Trophoblast cell (in vitro differentiated cells and primary cell): ENCODE data around the gene PRKAR1B.

ENCODE experiments used
- DNase-seq, 2 donors: peaks; one replicate each; pipeline ENCODE4 v3.0.0-alpha.2; 2016
- H2AFZ ChIP-seq: 2 replicates; pipeline ENCODE4 v1.6.1; 2013; ENCODE audit warnings: low read length, moderate library complexity, mild to moderate bottlenecking; ENCODE audit not compliant: insufficient read depth, poor library complexity
- H2AK5ac ChIP-seq: 2 replicates; pipeline ENCODE4 v1.6.1; 2013; ENCODE audit warnings: mild to moderate bottlenecking, low read length
- H2BK120ac ChIP-seq: 2 replicates; pipeline ENCODE4 v1.6.1; 2013; ENCODE audit warnings: low read length, mild to moderate bottlenecking, moderate library complexity; ENCODE audit not compliant: insufficient read depth, poor library complexity
- H2BK12ac ChIP-seq: 2 replicates; pipeline ENCODE4 v1.6.1; 2013; ENCODE audit warnings: mild to moderate bottlenecking, low read length, moderate library complexity
- H2BK5ac ChIP-seq: 2 replicates; pipeline ENCODE4 v1.6.1; 2013; ENCODE audit warnings: low read length, low read depth, moderate library complexity, mild to moderate bottlenecking; ENCODE audit not compliant: poor library complexity
- H3K14ac ChIP-seq: 2 replicates; pipeline ENCODE4 v1.6.1; 2013; ENCODE audit warnings: mild to moderate bottlenecking, low read length
- H3K18ac ChIP-seq: 2 replicates; pipeline ENCODE4 v1.6.1; 2013; ENCODE audit warnings: mild to moderate bottlenecking, low read length
- H3K23ac ChIP-seq: 2 replicates; pipeline ENCODE4 v1.6.1; 2013; ENCODE audit warnings: low read length
- H3K27ac ChIP-seq: 2 replicates; pipeline ENCODE4 v1.5.1; 2013; ENCODE audit warnings: low read depth, mild to moderate bottlenecking, inconsistent platforms, low read length, moderate library complexity
- H3K27me3 ChIP-seq: 2 replicates; pipeline ENCODE4 v1.6.1; 2013; ENCODE audit warnings: inconsistent platforms, mild to moderate bottlenecking, low read length, moderate library complexity; ENCODE audit not compliant: insufficient read depth
- H3K36me3 ChIP-seq, 2 experiments: 1 replicate in 1 of 2; 2 replicates in 1 of 2; pipeline ENCODE4 v1.6.1; 2013; ENCODE audit warnings: low read length in 2 of 2, mild to moderate bottlenecking in 2 of 2, moderate library complexity in 1 of 2; ENCODE audit not compliant: insufficient read depth in 2 of 2, control insufficient read depth in 1 of 2
- H3K4ac ChIP-seq: 2 replicates; pipeline ENCODE4 v1.6.1; 2013; ENCODE audit warnings: low read depth, mild to moderate bottlenecking, low read length, moderate library complexity
- H3K4me1 ChIP-seq, 2 experiments: 1 replicate in 1 of 2; 2 replicates in 1 of 2; pipeline ENCODE4 v1.6.1; 2013; ENCODE audit warnings: low read length in 2 of 2, mild to moderate bottlenecking in 2 of 2, moderate library complexity in 1 of 2; ENCODE audit not compliant: insufficient read depth in 2 of 2, control insufficient read depth in 1 of 2
- H3K4me2 ChIP-seq: 2 replicates; pipeline ENCODE4 v1.6.1; 2013; ENCODE audit warnings: inconsistent platforms, mild to moderate bottlenecking, low read length, moderate library complexity
- H3K4me3 ChIP-seq: 2 replicates; pipeline ENCODE4 v1.5.1; 2013; ENCODE audit warnings: mild to moderate bottlenecking, low read depth, low read length, inconsistent platforms
- H3K79me1 ChIP-seq: one replicate; pipeline ENCODE4 v1.6.1; 2013; ENCODE audit warnings: low read length
- H3K79me2 ChIP-seq: 2 replicates; pipeline ENCODE4 v1.6.1; 2013; ENCODE audit warnings: low read length, mild to moderate bottlenecking; ENCODE audit not compliant: control insufficient read depth, insufficient read depth, poor library complexity
- H3K9ac ChIP-seq: 2 replicates; pipeline ENCODE4 v1.6.1; 2013; ENCODE audit warnings: mild to moderate bottlenecking, low read length
- H3K9me3 ChIP-seq: 2 replicates; pipeline ENCODE4 v1.6.1; 2013; ENCODE audit warnings: low read depth, mild to moderate bottlenecking, control low read depth, inconsistent platforms, low read length; ENCODE audit not compliant: insufficient read depth
- H4K12ac ChIP-seq: 2 replicates; pipeline ENCODE4 v1.6.1; 2013; ENCODE audit warnings: low read depth, mild to moderate bottlenecking, low read length, moderate library complexity
- H4K8ac ChIP-seq: 2 replicates; pipeline ENCODE4 v1.6.1; 2013; ENCODE audit warnings: low read depth, mild to moderate bottlenecking, low read length, moderate library complexity
- H4K91ac ChIP-seq: one replicate; pipeline ENCODE4 v1.6.1; 2013; ENCODE audit warnings: low read depth, mild to moderate bottlenecking, low read length, moderate library complexity
- WGBS: extraction: QIAGEN DNeasy Blood & Tissue Kit; methylation state at CpG from one replicate; pipeline ENCODE4 v1.1.7; 2013; ENCODE audit warnings: missing lambda C conversion rate; ENCODE audit not compliant: insufficient read length, insufficient coverage; ENCODE audit errors: extremely low coverage; 5-methylcytosine and 5-hydroxymethylcytosine counted together

PRKAR1B gene

DNA sequence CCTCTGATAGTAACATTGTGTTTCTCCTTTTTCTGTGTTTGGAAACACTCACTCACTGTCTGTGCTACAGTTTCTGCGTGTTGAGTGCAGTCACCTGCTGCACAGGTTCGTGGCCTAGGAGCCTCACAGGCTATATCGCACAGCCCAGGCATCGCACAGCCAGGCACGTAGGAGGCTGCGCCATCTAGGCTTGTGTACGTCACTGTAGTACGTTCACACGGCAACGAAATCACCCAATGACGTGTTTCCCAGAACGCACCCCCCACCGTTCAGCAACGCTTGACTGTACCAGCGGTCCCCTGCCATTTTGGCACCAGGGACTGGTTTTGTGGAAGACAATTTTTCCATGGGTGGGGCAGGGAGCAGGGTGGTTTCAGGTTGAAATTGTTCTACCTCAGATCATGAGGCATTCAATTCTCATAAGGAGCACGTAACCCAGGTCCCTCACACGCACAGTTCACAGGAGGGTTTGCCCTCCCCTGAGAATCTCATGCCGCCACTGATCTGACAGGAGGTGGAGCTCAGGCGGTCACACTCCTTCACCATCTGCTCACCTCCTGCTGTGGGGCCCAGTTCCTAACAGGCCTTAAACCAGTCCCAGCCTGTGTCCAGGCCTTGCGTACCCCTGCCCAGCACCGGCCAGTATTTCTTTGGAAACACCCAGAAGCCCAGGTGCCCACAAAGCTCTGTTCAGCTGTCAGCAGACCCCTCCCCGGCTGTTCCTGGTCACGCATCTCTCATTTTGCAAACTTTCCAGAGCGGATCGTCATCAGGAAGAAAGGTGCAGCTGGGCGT, 23.2 kb upstream of the PRKAR1B start:
- Histone ChIP-seq H3K4me3 (no peak overlapping the region), H2BK5ac (no peak overlapping the region), H4K8ac (no peak overlapping the region), H3K36me3 (peaks cover 22 to 28% of the 10 kb centered on the region in 2 experiments), H2AFZ (no peak overlapping the region), H3K4me2 (no peak overlapping the region), H3K79me1 (no peaks in the 10 kb centered on the region), H3K79me2 (no peaks in the 10 kb centered on the region), H3K9me3 (peaks cover 2% of the 10 kb centered on the region), H3K27ac (no peak overlapping the region), H2BK120ac (no peak overlapping the region), H3K4me1 (no peaks in the 10 kb centered on the region), H3K27me3 (no peaks in the 10 kb centered on the region), H4K91ac (no peak overlapping the region), H4K12ac (no peak overlapping the region), H3K23ac (no peak overlapping the region), H3K18ac (no peak overlapping the region), H3K9ac (no peak overlapping the region), H2BK12ac (no peak overlapping the region), H2AK5ac (no peak overlapping the region), H3K4ac (no peak overlapping the region), H3K14ac (no peak overlapping the region)
- WGBS, result no CpG with 5 or more reads among the region's 26 CpGs
- DNase-seq, result no peak

GRCh38 chr7:749140-749551, 22.1 kb upstream of the PRKAR1B start:
- Histone ChIP-seq H2BK12ac (no peak overlapping the region), H2BK120ac (no peak overlapping the region), H3K18ac (no peak overlapping the region), H3K27me3 (no peaks in the 10 kb centered on the region), H3K79me1 (no peaks in the 10 kb centered on the region), H3K4me2 (no peak overlapping the region), H3K4me1 (no peaks in the 10 kb centered on the region), H3K79me2 (no peaks in the 10 kb centered on the region), H4K12ac (no peak overlapping the region), H3K36me3 (peaks cover 12 to 22% of the 10 kb centered on the region in 2 experiments), H4K91ac (no peak overlapping the region), H3K4me3 (no peak overlapping the region), H2AK5ac (no peak overlapping the region), H4K8ac (no peak overlapping the region), H2AFZ (no peak overlapping the region), H3K9ac (no peak overlapping the region), H3K23ac (no peak overlapping the region), H2BK5ac (no peak overlapping the region), H3K4ac (no peak overlapping the region), H3K9me3 (peaks cover 5% of the 10 kb centered on the region), H3K27ac (no peak overlapping the region), H3K14ac (no peak overlapping the region)
- DNase-seq, result no peak
- no CpG with 5 or more reads among the region's 14 CpGs for WGBS

DNA sequence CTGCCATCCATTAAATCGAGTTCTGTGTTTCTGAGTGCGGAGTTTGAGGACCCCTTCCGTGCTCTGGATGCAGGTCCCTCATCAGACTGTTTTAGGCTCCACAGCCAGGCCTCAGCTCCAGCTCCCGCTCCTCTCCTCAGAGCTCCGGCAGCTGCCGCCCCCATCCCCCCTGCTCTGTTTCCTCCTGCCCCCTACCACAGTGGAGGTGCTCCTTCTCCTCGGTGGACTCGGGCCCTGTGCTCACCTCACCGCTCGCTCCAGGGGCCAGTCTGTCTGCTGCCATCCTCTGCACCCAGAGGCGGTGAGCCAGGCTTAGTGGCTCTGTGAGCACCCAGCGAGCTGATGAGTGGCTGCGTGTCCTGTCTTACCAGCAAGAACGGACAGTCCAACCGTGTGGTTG, 21.4 kb upstream of the PRKAR1B start:
- no peak overlapping the region for H4K91ac ChIP-seq
- no peak overlapping the region for H2BK12ac ChIP-seq
- H2AFZ ChIP-seq, result no peak overlapping the region
- no peak overlapping the region for H4K8ac ChIP-seq
- H3K9me3 ChIP-seq, result peaks cover 5% of the 10 kb centered on the region
- H3K27ac ChIP-seq, result no peak overlapping the region
- no peak overlapping the region for H3K4me3 ChIP-seq
- no peak overlapping the region for H2BK5ac ChIP-seq
- no peak overlapping the region for H3K23ac ChIP-seq
- H3K14ac ChIP-seq, result no peak overlapping the region
- no peak overlapping the region for H3K4ac ChIP-seq
- H2AK5ac ChIP-seq, result no peak overlapping the region
- H2BK120ac ChIP-seq, result no peak overlapping the region
- H3K4me2 ChIP-seq, result no peak overlapping the region
- H3K79me1 ChIP-seq, result no peaks in the 10 kb centered on the region
- no peaks in the 10 kb centered on the region for H3K4me1 ChIP-seq
- peaks cover 8 to 20% of the 10 kb centered on the region in 2 experiments for H3K36me3 ChIP-seq
- H4K12ac ChIP-seq, result no peak overlapping the region
- no peak overlapping the region for H3K9ac ChIP-seq
- H3K79me2 ChIP-seq, result no peaks in the 10 kb centered on the region
- no peak for DNase-seq
- H3K18ac ChIP-seq, result no peak overlapping the region
- H3K27me3 ChIP-seq, result no peaks in the 10 kb centered on the region
- WGBS, result no CpG with 5 or more reads among the region's 15 CpGs

- H3K4me1 ChIP-seq, result no peaks in the 10 kb centered on the region
- WGBS, result no CpG with 5 or more reads among the region's 12 CpGs
- no peak overlapping the region for H3K23ac ChIP-seq
- no peak overlapping the region for H2AFZ ChIP-seq
- H3K4me2 ChIP-seq, result no peak overlapping the region
- no peak for DNase-seq
- peaks cover 5% of the 10 kb centered on the region for H3K9me3 ChIP-seq
- no peak overlapping the region for H3K4ac ChIP-seq
- H3K79me1 ChIP-seq, result no peaks in the 10 kb centered on the region
- H2AK5ac ChIP-seq, result no peak overlapping the region
- H3K36me3 ChIP-seq, result peaks cover 12 to 18% of the 10 kb centered on the region in 2 experiments
- no peak overlapping the region for H3K4me3 ChIP-seq
- H2BK5ac ChIP-seq, result no peak overlapping the region
- H2BK12ac ChIP-seq, result no peak overlapping the region
- H3K79me2 ChIP-seq, result no peaks in the 10 kb centered on the region
- H3K27ac ChIP-seq, result no peak overlapping the region
- no peak overlapping the region for H4K91ac ChIP-seq
- no peak overlapping the region for H3K14ac ChIP-seq
- no peak overlapping the region for H3K9ac ChIP-seq
- H4K8ac ChIP-seq, result no peak overlapping the region
- no peak overlapping the region for H2BK120ac ChIP-seq
- no peak overlapping the region for H4K12ac ChIP-seq
- peak overlapping the region; percentile 17 for H3K18ac ChIP-seq
- no peaks in the 10 kb centered on the region for H3K27me3 ChIP-seq
Measured at GRCh38 chr7:747186-747585, 20.1 kb upstream of the PRKAR1B start.
